ENCODE measurements around the gene EML6. TPM values are rescaled to one million over a fixed set of nuclear protein-coding genes. Genes with fewer than 3 reads are reported as not detected.

EML6 gene
- total and polyA plus RNA-seq, 2 experiments from 2014 or later: 2.7 to 6.2 TPM

GRCh38 chr2:54871457-54872107, 148.1 kb downstream of the EML6 start (continued):
- TF ChIP-seq, protein P1, sequence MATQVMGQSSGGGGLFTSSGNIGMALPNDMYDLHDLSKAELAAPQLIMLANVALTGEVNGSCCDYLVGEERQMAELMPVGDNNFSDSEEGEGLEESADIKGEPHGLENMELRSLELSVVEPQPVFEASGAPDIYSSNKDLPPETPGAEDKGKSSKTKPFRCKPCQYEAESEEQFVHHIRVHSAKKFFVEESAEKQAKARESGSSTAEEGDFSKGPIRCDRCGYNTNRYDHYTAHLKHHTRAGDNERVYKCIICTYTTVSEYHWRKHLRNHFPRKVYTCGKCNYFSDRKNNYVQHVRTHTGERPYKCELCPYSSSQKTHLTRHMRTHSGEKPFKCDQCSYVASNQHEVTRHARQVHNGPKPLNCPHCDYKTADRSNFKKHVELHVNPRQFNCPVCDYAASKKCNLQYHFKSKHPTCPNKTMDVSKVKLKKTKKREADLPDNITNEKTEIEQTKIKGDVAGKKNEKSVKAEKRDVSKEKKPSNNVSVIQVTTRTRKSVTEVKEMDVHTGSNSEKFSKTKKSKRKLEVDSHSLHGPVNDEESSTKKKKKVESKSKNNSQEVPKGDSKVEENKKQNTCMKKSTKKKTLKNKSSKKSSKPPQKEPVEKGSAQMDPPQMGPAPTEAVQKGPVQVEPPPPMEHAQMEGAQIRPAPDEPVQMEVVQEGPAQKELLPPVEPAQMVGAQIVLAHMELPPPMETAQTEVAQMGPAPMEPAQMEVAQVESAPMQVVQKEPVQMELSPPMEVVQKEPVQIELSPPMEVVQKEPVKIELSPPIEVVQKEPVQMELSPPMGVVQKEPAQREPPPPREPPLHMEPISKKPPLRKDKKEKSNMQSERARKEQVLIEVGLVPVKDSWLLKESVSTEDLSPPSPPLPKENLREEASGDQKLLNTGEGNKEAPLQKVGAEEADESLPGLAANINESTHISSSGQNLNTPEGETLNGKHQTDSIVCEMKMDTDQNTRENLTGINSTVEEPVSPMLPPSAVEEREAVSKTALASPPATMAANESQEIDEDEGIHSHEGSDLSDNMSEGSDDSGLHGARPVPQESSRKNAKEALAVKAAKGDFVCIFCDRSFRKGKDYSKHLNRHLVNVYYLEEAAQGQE (IDR thresholded peaks at IDR 0.05; ENCODE audit: unreplicated experiment): no peak

DNA sequence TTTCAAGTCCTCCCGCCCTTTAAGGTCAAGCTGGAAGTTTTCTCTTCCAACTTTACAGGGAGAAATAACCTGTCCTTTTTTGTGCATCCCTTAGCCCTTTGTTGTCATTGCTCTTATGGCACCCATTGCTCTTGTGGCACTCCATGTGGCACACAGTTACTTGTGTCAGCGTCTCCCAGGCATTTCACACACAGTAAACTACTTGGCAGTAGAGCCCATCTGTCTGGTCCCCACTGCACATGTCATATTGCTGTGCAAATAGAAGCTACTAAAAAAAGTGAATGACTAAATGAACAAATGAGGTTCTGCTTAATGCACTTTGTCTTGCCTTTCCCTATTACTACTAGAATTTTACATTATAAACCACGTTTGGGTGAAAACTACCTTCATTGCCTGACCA, 149.3 kb downstream of the EML6 start:
- Histone ChIP-seq H3K9me2 (ENCODE audit: insufficient read depth) (no peaks in the 10 kb centered on the region), H4K20me1 (replicated peaks; ENCODE audit: insufficient read depth) (no peaks in the 10 kb centered on the region), H3K36me3 (ENCODE audit: insufficient read depth) (no peaks in the 10 kb centered on the region), H3K27me3 (ENCODE audit: insufficient read depth) (no peaks in the 10 kb centered on the region), H3K27ac (ENCODE audit: low read depth) (no peak overlapping the region), H2AFZ (no peak overlapping the region), H3K4me1 (ENCODE audit: insufficient read depth) (no peaks in the 10 kb centered on the region), H3K4me3 (no peak overlapping the region), H3F3A (replicated peaks; ENCODE audit: low read depth) (no peaks in the 10 kb centered on the region), H3K79me2 (replicated peaks; ENCODE audit: insufficient read depth) (no peaks in the 10 kb centered on the region), H3K4me2 (no peak overlapping the region)
- Mint-ChIP-seq H3K27me3 (ENCODE audit: insufficient read depth, low read depth, poor library complexity) (peaks cover 1% of the 10 kb centered on the region), H3K9me3 (no peaks in the 10 kb centered on the region), H3K36me3 (ENCODE audit: low read depth) (no peaks in the 10 kb centered on the region), H3K4me3 (no peak overlapping the region), H3K4me1 (no peaks in the 10 kb centered on the region), H3K27ac (no peak overlapping the region)
- no peak for DNase-seq (ENCODE audit: low spot score)
- no peak for ATAC-seq
- TF ChIP-seq NANOG (IDR thresholded peaks at IDR 0.05; ENCODE audit: borderline replicate concordance) (no peak), ZNF331 (CRISPR knock-in tag; IDR thresholded peaks at IDR 0.05; ENCODE audit: low read depth) (no peak), STAT1 (IDR thresholded peaks at IDR 0.05; ENCODE audit: unreplicated experiment) (no peak), EZH2phosphoT487 (IDR thresholded peaks at IDR 0.05; ENCODE audit: unreplicated experiment) (no peak), CTCF (conservative IDR thresholded peaks at IDR 0.05; ENCODE audit: low read depth in 2 of 2) (no peak), EZH2 (IDR thresholded peaks at IDR 0.05; ENCODE audit: low read depth, unreplicated experiment) (no peak)
- TF ChIP-seq, protein P1 (IDR thresholded peaks at IDR 0.05; ENCODE audit: unreplicated experiment): no peak
- TF ChIP-seq, protein P2, sequence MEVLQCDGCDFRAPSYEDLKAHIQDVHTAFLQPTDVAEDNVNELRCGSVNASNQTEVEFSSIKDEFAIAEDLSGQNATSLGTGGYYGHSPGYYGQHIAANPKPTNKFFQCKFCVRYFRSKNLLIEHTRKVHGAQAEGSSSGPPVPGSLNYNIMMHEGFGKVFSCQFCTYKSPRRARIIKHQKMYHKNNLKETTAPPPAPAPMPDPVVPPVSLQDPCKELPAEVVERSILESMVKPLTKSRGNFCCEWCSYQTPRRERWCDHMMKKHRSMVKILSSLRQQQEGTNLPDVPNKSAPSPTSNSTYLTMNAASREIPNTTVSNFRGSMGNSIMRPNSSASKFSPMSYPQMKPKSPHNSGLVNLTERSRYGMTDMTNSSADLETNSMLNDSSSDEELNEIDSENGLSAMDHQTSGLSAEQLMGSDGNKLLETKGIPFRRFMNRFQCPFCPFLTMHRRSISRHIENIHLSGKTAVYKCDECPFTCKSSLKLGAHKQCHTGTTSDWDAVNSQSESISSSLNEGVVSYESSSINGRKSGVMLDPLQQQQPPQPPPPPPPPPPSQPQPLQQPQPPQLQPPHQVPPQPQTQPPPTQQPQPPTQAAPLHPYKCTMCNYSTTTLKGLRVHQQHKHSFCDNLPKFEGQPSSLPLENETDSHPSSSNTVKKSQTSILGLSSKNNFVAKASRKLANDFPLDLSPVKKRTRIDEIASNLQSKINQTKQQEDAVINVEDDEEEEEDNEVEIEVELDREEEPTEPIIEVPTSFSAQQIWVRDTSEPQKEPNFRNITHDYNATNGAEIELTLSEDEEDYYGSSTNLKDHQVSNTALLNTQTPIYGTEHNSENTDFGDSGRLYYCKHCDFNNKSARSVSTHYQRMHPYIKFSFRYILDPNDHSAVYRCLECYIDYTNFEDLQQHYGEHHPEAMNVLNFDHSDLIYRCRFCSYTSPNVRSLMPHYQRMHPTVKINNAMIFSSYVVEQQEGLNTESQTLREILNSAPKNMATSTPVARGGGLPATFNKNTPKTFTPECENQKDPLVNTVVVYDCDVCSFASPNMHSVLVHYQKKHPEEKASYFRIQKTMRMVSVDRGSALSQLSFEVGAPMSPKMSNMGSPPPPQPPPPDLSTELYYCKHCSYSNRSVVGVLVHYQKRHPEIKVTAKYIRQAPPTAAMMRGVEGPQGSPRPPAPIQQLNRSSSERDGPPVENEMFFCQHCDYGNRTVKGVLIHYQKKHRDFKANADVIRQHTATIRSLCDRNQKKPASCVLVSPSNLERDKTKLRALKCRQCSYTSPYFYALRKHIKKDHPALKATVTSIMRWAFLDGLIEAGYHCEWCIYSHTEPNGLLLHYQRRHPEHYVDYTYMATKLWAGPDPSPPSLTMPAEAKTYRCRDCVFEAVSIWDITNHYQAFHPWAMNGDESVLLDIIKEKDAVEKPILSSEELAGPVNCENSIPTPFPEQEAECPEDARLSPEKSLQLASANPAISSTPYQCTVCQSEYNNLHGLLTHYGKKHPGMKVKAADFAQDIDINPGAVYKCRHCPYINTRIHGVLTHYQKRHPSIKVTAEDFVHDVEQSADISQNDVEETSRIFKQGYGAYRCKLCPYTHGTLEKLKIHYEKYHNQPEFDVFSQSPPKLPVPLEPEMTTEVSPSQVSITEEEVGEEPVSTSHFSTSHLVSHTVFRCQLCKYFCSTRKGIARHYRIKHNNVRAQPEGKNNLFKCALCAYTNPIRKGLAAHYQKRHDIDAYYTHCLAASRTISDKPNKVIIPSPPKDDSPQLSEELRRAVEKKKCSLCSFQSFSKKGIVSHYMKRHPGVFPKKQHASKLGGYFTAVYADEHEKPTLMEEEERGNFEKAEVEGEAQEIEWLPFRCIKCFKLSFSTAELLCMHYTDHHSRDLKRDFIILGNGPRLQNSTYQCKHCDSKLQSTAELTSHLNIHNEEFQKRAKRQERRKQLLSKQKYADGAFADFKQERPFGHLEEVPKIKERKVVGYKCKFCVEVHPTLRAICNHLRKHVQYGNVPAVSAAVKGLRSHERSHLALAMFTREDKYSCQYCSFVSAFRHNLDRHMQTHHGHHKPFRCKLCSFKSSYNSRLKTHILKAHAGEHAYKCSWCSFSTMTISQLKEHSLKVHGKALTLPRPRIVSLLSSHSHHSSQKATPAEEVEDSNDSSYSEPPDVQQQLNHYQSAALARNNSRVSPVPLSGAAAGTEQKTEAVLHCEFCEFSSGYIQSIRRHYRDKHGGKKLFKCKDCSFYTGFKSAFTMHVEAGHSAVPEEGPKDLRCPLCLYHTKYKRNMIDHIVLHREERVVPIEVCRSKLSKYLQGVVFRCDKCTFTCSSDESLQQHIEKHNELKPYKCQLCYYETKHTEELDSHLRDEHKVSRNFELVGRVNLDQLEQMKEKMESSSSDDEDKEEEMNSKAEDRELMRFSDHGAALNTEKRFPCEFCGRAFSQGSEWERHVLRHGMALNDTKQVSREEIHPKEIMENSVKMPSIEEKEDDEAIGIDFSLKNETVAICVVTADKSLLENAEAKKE (CRISPR knock-in tag; IDR thresholded peaks at IDR 0.05): no peak

Data from GM23338 (cell line).